ENCODE data around the gene GFRA3.

DNA sequence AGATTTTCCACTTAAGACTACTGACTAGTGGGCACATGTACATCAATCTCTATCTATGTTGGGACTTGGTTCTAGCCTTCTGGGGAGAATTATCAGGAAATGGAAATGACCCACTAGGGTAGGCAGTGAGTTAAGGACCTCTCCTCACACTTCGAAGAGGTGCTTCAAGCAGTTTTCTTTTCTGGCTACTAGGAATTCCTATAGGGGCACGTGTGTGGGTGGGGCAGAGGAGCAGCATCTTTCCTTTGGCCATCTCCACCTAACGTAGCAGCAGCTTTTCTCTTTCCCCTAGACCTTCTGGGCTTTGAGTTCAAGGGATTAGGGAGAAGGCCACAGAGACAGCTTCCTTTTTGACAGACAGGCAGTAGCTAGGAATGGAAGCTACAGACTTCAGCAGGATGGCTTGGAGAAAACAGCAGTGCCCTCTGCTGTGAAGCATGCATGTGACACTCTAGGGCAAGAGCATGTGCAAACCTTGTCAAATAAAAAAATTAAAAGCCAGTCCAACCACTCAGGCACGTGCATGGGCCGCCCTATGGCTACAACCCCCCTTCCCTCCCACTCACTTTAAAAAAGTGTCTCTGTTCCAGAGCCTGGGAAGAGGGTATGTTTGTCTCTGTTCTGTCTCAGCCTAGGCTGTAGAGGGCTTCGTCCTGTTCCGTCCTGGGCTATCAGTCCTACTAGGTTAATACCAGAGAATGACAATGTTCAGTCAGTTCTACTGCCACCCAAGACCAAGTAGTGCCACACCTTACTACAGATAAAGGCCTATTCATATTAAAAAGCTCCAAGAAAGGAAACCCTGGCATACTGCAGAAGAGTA is 8.7 kb upstream of the GFRA3 start:
- TF ChIP-seq, protein P1, sequence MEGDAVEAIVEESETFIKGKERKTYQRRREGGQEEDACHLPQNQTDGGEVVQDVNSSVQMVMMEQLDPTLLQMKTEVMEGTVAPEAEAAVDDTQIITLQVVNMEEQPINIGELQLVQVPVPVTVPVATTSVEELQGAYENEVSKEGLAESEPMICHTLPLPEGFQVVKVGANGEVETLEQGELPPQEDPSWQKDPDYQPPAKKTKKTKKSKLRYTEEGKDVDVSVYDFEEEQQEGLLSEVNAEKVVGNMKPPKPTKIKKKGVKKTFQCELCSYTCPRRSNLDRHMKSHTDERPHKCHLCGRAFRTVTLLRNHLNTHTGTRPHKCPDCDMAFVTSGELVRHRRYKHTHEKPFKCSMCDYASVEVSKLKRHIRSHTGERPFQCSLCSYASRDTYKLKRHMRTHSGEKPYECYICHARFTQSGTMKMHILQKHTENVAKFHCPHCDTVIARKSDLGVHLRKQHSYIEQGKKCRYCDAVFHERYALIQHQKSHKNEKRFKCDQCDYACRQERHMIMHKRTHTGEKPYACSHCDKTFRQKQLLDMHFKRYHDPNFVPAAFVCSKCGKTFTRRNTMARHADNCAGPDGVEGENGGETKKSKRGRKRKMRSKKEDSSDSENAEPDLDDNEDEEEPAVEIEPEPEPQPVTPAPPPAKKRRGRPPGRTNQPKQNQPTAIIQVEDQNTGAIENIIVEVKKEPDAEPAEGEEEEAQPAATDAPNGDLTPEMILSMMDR (IDR thresholded peaks at IDR 0.05) = peak in 4 of 5 experiments; percentile 26 to 29 (median 28)
- no peak for TF ChIP-seq POLR2A (IDR thresholded peaks at IDR 0.05)
- TF ChIP-seq EP300 (IDR thresholded peaks at IDR 0.05; ENCODE audit: low read depth) = no peak
- no peak for TF ChIP-seq POLR2AphosphoS5 (IDR thresholded peaks at IDR 0.05)
